Measurements from ENCODE around the gene NRN1L.

The NRN1L gene

DNA sequence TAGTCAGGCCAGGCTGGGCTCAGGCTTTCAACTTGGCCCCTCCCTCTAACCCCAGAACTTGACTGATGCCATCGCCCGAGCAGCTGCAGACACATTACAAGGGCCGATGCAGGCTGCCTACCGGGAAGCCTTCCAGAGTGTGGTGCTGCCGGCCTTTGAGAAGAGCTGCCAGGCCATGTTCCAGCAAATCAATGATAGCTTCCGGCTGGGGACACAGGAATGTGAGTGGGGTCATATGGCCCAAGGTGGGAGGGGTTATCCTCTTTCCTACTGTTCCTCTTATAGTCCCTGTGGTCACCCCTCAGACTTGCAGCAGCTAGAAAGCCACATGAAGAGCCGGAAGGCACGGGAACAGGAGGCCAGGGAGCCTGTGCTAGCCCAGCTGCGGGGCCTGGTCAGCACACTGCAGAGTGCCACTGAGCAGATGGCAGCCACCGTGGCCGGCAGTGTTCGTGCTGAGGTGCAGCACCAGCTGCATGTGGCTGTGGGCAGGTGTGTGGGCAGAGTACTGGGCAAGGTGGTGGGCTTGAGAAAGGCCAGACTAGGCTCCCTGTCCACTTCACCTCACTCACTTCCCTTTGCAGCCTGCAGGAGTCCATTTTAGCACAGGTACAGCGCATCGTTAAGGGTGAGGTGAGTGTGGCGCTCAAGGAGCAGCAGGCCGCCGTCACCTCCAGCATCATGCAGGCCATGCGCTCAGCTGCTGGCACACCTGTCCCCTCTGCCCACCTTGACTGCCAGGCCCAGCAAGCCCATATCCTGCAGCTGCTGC lies 2.1 kb upstream of the NRN1L start:
- TF ChIP-seq EZH2phosphoT487 (IDR thresholded peaks at IDR 0.05; ENCODE audit: borderline replicate concordance) = no peak
- TF ChIP-seq, protein P1, sequence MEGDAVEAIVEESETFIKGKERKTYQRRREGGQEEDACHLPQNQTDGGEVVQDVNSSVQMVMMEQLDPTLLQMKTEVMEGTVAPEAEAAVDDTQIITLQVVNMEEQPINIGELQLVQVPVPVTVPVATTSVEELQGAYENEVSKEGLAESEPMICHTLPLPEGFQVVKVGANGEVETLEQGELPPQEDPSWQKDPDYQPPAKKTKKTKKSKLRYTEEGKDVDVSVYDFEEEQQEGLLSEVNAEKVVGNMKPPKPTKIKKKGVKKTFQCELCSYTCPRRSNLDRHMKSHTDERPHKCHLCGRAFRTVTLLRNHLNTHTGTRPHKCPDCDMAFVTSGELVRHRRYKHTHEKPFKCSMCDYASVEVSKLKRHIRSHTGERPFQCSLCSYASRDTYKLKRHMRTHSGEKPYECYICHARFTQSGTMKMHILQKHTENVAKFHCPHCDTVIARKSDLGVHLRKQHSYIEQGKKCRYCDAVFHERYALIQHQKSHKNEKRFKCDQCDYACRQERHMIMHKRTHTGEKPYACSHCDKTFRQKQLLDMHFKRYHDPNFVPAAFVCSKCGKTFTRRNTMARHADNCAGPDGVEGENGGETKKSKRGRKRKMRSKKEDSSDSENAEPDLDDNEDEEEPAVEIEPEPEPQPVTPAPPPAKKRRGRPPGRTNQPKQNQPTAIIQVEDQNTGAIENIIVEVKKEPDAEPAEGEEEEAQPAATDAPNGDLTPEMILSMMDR (conservative IDR thresholded peaks at IDR 0.05; ENCODE audit: low read length) = no peak

DNA sequence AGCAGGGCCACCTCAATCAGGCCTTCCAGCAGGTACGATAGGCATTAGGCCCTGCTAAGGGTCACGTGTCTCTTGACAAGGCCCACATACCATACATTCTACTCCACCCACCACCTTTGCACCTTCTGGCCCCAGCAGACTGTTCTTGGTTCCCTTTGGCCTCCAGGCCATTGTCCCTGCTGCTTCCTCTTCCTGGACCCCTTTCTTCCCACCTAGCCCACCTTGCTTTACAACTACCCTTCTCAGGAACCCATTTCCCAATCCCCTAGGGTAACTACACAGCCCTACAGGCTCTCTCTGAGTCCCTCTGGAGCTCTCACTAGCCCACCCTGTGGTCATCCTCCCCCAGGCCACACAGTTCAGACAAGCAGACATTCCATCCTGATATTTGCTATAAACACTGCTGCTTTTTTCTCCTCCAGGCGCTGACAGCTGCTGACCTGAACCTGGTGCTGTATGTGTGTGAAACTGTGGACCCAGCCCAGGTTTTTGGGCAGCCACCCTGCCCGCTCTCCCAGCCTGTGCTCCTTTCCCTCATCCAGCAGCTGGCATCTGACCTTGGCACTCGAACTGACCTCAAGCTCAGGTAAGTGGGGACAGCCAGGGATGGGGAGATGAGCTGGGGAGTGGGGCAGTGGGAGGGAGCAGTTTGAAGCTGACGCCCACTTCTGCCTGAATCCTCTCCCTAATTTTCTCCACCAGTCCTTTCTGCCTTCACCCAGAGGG lies 1.4 kb upstream of the NRN1L start:
- H3K4me3 ChIP-seq (ENCODE audit: low read length, poor library complexity, severe bottlenecking) = no peak overlapping the region
- no peaks in the 10 kb centered on the region for H3K4me1 ChIP-seq (ENCODE audit: insufficient read depth, low read length, poor library complexity, severe bottlenecking)
- no peaks in the 10 kb centered on the region for H4K20me1 ChIP-seq (ENCODE audit: insufficient read depth, low read length, poor library complexity, severe bottlenecking)
- peaks cover 82% of the 10 kb centered on the region; the same call in 1 of the 2 replicates for H3K36me3 ChIP-seq (ENCODE audit: insufficient read depth, low read length)
- no peaks in the 10 kb centered on the region for H3K79me2 ChIP-seq (ENCODE audit: insufficient read depth, low read length)
- no peak overlapping the region for H3K9ac ChIP-seq (ENCODE audit: low read depth, low read length, poor library complexity, severe bottlenecking)
- H3K9me2 ChIP-seq (replicated peaks; ENCODE audit: low read depth, low read length) = no peaks in the 10 kb centered on the region
- H3F3A ChIP-seq (ENCODE audit: low read depth) = no peaks in the 10 kb centered on the region
- TF ChIP-seq, protein P1 (conservative IDR thresholded peaks at IDR 0.05; ENCODE audit: low read length) = no peak
- no peak for TF ChIP-seq EZH2phosphoT487 (IDR thresholded peaks at IDR 0.05; ENCODE audit: borderline replicate concordance)
- no peaks in the 10 kb centered on the region for H3K9me3 ChIP-seq (ENCODE audit: insufficient read depth, low read depth, low read length)
- H2AFZ ChIP-seq (ENCODE audit: low read length) = no peak overlapping the region
- no peak overlapping the region for H3K4me2 ChIP-seq (ENCODE audit: low read depth, low read length, poor library complexity, severe bottlenecking)
- no peaks in the 10 kb centered on the region for H3K27me3 ChIP-seq (ENCODE audit: insufficient read depth, low read length, poor library complexity, severe bottlenecking)

More for the DNA sequence above, 2.1 kb upstream of the NRN1L start:
- H3K9me2 ChIP-seq (replicated peaks; ENCODE audit: low read depth, low read length) = no peaks in the 10 kb centered on the region
- no peaks in the 10 kb centered on the region for H4K20me1 ChIP-seq (ENCODE audit: insufficient read depth, low read length, poor library complexity, severe bottlenecking)
- no peaks in the 10 kb centered on the region for H3K9me3 ChIP-seq (ENCODE audit: insufficient read depth, low read depth, low read length)
- no peak overlapping the region for H2AFZ ChIP-seq (ENCODE audit: low read length)
- H3K36me3 ChIP-seq (ENCODE audit: insufficient read depth, low read length) = peaks cover 89% of the 10 kb centered on the region; the same call in 1 of the 2 replicates
- H3K4me3 ChIP-seq (ENCODE audit: low read length, poor library complexity, severe bottlenecking) = no peak overlapping the region
- no peaks in the 10 kb centered on the region for H3F3A ChIP-seq (ENCODE audit: low read depth)
- H3K9ac ChIP-seq (ENCODE audit: low read depth, low read length, poor library complexity, severe bottlenecking) = no peak overlapping the region
- H3K27me3 ChIP-seq (ENCODE audit: insufficient read depth, low read length, poor library complexity, severe bottlenecking) = no peaks in the 10 kb centered on the region
- H3K4me2 ChIP-seq (ENCODE audit: low read depth, low read length, poor library complexity, severe bottlenecking) = no peak overlapping the region
- no peaks in the 10 kb centered on the region for H3K4me1 ChIP-seq (ENCODE audit: insufficient read depth, low read length, poor library complexity, severe bottlenecking)
- no peaks in the 10 kb centered on the region; the same call in 1 of the 2 replicates for H3K79me2 ChIP-seq (ENCODE audit: insufficient read depth, low read length)

DNA sequence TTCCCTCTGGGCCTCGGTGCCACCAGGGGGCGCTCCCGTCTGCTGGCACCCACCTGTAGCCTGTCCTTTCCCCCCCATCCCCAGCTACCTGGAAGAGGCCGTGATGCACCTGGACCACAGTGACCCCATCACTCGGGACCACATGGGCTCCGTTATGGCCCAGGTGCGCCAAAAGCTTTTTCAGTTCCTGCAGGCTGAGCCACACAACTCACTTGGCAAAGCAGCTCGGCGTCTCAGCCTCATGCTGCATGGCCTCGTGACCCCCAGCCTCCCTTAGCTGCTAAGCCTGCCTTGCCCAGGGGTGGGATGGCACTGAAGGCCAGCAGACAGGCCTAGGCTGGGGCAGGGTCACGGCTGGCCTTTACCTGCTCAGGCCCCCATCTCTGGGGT lies 818 bp upstream of the NRN1L start:
- no peaks in the 10 kb centered on the region for H3K27me3 ChIP-seq (ENCODE audit: insufficient read depth, low read length, poor library complexity, severe bottlenecking)
- no peaks in the 10 kb centered on the region for H3K4me1 ChIP-seq (ENCODE audit: insufficient read depth, low read length, poor library complexity, severe bottlenecking)
- no peaks in the 10 kb centered on the region for H3K79me2 ChIP-seq (ENCODE audit: insufficient read depth, low read length)
- H3K4me2 ChIP-seq (ENCODE audit: low read depth, low read length, poor library complexity, severe bottlenecking) = no peak overlapping the region
- no peaks in the 10 kb centered on the region for H3K9me3 ChIP-seq (ENCODE audit: insufficient read depth, low read depth, low read length)
- no peak overlapping the region for H3K9ac ChIP-seq (ENCODE audit: low read depth, low read length, poor library complexity, severe bottlenecking)
- peaks cover 76% of the 10 kb centered on the region; the same call in 1 of the 2 replicates for H3K36me3 ChIP-seq (ENCODE audit: insufficient read depth, low read length)
- no peak overlapping the region for H2AFZ ChIP-seq (ENCODE audit: low read length)
- H3K4me3 ChIP-seq (ENCODE audit: low read length, poor library complexity, severe bottlenecking) = no peak overlapping the region
- no peaks in the 10 kb centered on the region for H3K9me2 ChIP-seq (replicated peaks; ENCODE audit: low read depth, low read length)
- TF ChIP-seq, protein P1 (conservative IDR thresholded peaks at IDR 0.05; ENCODE audit: low read length) = peak; percentile 88
- TF ChIP-seq EZH2phosphoT487 (IDR thresholded peaks at IDR 0.05; ENCODE audit: borderline replicate concordance) = no peak
- no peaks in the 10 kb centered on the region for H3F3A ChIP-seq (ENCODE audit: low read depth)
- H4K20me1 ChIP-seq (ENCODE audit: insufficient read depth, low read length, poor library complexity, severe bottlenecking) = no peaks in the 10 kb centered on the region

Data from Loucy (cell line).